Stimulated activated CD8-positive, alpha-beta memory T cell treated with anti-CD3 and anti-CD28 coated beads, Interleukin-12 subunit alpha, Interleukin-12 subunit beta, amount 100 ng/mL, for 4 hours (primary cell): ENCODE measurements around the gene THUMPD3.

ENCODE experiments used
- DNase-seq: peaks from one replicate; pipeline ENCODE4 v3.0.0-alpha.2; 2020; ENCODE audit warnings: low read depth

Gene THUMPD3

DNA sequence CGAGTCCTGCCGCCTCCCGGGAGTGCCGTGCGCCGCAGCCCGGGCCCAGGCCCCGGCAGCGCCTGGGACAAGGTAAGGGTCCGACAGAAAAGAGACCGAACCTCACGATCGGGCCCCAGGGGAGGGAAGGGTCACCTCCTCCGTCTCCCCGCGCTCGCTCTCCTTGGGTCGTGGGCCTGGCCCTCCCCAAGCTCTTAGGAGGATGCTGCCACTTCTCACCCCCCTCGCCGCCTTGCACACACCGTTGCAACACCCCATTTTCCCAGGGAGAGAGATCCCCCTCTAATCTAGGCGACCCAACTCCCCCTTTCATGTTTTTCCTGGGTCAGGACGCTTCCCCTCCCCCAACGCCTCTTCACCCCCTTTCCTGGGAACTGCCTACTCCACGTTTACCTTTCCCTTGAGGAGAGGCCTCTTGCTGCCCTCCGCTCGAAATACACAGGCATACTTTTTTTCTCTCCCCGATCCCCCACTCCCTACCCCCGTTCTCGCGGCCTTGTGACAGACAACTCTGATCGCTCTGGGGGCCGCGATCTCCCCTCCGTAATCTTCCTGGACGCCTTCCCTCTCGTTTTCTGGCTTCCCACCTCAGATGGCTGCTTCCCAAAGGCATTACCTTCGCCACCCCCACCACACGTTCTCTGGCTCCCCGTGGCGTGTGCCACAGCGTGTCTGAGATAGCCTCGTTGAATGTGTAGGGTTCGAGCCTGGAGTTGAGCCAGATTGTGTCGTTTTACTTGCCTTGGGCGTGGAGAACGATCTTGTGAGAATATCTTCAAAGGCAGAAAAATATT, 35.2 kb downstream of the THUMPD3 start:
- no peak for DNase-seq

DNA sequence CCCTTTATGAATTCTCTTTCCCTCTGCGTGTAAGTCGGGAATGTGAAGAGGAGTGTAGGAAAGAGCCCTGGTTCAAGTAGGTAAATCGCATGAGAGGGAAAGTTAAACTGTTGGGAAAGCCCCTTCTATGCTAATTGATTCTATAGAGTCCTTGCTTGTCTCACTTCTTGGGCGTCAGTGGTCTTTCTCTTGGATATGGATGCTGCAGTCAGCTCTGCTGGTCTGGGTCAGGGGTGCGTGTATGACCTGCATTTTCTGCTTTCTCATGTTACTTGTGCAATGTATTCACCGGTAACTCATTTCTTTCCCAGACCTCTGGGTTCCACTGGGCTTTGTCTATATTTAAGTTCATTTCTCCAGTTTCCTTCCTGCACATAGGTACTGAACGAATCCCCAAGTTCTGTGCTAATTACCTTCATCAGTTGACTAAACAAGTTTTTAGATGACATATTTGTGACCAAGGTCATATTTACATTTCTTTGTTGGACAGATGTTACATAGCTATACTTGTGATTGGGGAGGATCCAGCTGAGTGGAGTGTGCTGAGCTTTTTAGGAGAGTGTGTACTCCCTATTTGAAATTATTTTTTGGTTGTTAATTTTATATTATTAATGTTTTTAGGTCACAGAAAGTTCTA, 36.0 kb downstream of the THUMPD3 start:
- DNase-seq, result no peak

DNA sequence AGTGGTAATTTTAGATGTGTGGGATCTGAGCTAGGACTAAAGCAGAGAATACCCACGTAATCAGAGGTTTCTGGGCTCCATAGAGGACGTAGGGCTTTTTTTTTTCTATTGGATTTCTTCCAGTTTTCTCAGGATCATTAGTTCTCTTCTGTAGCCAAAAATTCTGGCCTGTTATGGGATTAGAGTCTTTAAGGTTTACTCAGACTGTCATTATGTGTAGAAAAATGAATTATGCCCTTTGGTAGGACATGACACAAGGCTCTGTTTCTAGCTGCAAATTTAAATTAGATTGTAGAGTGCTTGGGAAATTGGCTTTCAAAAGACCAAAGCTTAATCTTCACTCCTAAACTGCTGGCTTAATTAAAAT, 36.5 kb downstream of the THUMPD3 start:
- DNase-seq, result no peak

DNA sequence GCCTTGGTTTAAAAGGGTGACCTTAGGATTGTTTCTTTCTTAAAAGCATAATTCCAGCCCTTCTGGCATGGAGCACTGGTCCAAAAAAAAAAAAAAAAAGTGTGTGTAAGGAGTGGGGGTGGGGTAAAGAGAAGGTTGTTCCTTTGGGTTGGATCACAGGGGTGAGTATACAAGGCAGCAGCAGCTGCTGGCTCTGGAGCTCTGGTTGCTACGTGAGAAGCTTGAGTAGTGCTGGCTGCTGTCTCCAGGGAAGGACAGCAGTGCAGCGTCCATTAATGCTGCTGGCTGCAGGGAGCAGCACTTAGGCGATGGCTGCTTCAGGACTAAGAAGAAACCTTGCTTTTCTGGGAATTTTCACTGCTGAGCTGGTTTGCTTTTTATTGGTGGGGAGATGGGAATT, 36.9 kb downstream of the THUMPD3 start:
- no peak for DNase-seq

DNA sequence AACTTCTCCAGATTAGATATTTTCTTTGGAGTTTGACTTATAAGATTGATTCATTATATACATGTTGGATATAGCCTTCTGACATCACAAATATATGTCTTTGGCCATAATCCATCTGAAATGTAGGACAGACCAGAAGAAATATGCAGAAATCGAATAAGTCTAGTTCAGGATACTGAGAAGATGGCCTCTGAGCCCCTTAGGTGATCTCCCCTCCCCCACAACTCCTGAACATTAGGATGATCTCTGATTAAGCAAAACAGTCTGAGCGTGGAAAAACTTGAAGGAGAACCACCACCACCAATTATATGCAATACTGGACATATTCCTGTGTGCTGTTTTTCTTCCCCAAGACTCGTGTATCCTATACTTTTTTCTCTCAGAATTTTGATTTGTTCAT, 37.8 kb downstream of the THUMPD3 start:
- DNase-seq, result no peak

DNA sequence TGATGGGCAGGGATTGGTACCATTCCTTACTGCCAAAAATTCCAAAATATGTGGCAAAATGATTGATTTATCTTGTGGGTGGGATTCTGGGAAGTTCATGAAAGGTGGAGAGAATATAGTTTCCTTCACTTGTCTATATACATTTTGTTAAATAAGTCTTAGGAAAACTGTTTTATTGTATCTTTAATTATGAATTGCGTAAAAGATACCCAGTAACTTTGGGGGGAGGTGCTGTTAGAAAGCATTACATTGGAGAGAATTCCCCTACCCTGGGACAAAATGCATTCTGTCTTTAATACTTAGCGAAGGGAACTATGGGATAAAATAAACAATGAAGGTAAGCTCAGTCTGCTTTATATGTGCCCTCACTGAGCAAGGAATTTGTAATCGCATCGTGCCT, 39.1 kb downstream of the THUMPD3 start:
- DNase-seq, result no peak

DNA sequence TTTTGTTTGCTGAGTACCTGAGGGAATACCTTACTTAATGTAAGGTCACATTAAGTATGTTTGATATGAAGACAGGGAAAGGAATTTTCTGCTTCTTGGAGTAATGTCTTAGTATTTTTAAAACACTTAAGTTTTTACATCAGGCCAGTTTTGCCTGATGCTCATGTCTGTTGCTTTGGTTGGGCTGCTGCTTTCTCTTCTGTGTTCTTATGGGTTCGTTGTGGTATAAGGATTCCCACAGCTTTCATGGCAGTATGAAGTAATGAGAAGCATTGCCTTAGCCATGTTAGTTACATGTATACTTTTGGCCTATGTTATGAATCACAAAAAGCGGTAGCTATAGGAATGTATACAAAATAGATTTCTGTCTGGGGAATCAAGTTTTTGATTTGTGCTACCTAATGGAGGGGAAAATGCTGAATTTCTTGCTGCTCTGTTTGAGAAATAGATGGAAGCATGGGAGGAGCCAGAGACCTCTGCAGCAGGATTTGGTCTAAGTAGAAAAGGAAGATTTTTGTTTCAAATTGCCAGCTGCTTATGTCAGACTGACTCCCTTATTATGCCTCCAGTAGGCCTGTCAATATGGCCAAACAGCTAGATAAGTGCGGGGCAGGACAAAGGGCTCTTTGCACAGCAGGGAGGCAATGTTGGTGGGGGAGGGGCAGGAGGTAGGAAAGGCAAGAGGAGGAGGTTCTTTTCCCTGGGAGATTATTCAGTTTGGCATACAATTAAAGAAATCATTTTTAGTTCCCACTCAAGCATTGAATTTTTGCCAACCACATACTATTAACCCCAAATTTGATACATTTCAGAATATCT, 39.8 kb downstream of the THUMPD3 start:
- no peak for DNase-seq

DNA sequence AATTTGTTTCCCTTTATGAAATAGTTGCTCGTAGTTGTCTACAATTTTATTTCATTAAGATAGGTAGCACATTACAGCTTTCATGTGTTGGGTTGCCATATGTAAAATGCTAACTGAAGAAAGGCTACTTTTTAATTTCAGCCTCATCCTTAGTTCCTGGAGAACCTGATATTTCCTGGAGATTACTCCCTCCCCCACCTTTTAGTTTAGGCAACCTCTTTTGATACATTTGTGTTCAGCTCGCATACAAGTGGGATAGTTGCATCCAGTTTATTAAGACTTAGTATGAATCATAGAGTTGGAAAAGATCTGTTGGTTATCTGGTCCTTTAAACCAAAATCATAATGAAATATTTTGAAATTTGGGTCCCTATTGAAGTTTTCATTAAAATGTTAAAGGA, 40.6 kb downstream of the THUMPD3 start:
- no peak for DNase-seq

DNA sequence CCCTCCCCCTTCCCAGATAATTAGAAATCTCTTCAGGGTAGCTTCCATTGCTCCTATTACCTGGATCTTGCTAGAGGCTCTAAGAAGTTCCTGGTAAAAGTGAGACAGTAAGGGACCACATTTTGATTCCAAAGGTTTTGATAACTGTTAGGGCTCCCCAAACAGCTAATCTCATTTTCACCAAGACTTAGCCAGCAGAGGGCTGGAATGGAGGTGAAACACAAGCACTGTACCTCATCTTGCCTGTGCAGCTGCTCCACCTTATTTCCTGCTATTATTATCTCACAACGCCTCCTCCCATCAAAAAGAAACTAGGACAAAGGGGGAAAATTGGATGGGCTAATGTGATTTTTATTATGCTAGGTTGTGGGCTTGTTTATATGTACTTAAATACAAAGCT, 41.8 kb downstream of the THUMPD3 start:
- no peak for DNase-seq

DNA sequence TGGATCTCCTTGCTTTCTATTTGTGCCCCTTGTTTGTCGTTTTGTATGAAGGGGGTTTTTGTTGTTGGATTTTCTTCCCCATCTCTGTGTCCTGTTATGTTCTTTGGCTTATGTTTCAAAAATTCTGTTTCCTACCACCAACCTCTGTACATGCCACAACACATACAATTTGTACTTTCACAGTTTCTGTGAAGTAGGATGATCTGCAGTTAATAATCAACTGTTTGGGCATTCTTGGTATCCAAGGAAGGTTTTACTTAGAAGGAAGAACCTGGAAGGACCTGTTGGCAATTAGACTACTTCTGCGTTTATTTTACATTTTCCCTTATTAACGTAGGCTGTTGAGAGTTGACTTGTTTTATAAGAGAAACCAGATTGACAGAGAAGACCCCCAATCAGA, 42.9 kb downstream of the THUMPD3 start:
- DNase-seq, result no peak

DNA sequence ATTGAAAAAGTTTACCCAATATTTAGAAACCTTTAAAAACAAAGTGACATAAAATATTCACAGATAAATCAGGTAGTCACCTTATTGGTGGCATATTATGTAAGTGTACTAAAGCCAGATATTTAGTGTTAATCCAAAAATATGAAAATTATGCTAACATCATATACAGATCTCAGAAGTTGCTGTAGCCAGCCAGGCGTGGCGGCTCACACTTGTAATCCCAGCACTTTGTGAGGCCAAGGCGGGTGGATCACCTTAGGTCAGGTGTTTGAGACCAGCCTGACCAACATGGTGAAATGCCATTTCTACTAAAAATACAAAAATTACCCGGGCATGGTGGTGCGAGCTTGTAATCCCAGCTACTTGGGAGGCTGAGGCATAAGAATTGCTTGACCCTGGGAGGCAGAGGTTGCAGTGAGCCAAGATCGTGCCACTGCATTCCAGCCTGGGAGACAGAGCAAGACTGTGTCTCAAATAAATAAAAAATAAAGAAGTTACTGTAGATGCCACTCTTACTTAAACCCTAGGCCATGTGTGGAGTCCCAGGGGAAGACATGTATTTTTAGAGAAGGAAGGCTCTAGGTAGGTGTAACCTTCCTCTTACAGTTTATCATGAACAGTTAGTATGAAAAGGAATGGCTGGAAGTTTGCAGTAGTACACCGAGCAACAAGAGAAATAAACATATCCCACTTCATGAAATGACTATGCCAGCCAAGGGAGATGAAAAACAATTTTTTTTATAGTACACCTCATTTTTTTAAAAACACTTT, 44.2 kb downstream of the THUMPD3 start:
- DNase-seq, result no peak

DNA sequence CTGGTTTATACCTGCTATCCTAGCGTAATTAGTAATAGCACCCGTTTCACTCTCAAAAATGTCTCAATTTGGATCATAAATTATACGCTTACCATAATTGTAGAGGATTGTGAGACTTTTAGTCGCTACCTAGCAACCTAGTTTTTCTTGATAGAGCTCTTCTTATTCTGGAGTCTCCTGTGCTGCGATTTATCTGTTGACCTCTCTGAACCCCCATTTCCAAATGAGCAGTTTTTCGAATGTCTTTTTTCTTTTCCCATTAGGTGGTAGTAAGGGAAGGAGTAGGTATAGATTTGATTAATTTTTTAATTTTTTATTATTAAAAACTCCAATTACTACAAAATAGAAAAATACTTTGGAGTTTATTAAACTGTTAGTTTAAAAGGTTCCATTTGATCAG, 45.2 kb downstream of the THUMPD3 start:
- no peak for DNase-seq

DNA sequence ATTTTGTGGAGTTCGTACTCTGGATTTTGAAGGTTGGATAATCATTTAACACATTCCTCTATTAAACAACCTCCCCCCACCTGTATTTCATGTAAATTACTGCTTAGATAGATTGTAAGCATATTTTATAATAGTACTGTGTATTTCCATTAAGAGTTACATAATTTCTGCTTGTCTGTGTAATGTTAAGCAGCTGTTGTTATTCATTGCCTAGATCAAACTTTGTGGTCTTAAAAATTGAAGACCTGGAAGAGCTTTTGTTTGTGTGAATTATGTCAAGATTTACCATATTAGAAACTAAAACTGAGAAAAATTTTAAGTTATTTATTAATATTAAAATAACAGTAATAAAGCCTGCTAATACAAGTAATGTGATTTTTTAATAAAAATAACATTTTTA, 45.7 kb downstream of the THUMPD3 start:
- no peak for DNase-seq

DNA sequence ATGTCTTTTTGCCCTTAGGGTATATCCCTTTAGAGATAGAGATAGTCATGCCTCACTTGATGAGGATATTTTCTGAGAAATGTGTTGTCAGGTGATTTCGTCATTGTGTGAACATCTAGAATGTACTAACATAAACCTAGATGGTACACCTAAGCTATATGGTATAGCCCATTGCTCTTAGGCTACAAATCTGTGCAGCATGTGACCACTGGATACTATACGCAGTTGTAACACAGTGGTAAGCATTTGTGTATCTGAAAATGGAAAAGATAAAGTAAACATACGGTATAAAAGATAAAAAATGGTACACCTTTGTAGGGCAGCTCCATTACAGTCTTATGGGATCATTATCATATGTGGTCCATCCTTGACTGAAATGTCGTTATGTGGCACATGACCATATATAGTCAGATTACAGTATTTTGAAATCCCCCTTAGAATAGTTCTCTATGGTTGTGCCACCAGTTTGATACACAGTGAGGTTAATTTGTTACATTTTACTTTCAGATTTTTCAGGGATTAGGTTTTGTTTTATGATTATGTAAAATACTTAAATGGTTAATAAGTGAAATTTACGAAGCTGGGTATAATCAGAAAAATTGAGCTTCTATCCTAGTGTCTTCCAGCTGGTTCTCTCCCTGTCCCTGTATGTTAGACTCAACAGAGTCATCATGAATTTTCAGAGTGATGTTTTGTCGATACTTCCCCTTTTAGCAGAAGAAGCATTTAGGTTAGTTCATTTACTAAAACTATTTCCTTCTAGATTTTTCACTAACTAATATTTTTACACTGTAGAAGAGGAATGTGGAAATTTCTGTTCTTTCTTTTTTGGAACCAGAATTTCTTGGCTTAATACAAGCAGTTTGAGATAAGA, 47.4 kb downstream of the THUMPD3 start:
- DNase-seq, result no peak

DNA sequence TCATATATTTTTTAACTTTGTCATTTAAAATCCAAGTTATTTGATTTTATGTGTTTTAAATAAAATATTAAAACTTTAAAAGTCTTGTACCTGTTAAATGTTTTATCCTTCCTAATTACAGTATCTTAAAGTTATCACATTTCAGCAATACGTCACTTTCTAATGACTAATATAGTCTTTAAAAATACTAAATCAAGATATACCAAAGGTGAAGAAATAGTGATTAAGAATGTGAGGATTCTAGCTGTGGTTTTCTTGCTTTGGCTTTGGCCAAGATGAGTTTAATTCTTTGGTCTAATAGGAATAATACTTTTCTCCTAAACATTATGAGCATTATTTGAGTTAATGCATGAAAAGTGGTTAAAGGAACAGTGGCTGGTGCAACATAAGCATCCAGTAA, 48.4 kb downstream of the THUMPD3 start:
- no peak for DNase-seq

DNA sequence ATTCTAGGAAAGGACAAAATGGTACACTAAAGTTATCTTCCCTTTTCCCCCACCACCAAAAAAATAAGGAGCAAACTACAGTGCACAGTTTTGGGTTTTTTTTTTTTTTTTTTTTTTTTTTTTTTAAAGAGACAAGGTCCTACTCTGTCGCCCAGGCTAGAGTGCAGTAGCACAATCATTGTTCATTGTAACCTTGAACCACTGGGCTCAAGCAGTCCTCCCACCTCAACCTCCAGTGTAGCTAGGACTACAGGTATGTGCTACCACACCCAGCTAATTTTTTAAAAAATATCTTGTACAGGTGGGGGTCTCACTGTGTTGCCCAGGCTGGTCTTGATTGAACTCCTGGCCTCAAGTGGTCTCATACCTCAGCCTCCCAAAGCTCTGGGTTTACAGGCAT, 49.4 kb downstream of the THUMPD3 start:
- no peak for DNase-seq

DNA sequence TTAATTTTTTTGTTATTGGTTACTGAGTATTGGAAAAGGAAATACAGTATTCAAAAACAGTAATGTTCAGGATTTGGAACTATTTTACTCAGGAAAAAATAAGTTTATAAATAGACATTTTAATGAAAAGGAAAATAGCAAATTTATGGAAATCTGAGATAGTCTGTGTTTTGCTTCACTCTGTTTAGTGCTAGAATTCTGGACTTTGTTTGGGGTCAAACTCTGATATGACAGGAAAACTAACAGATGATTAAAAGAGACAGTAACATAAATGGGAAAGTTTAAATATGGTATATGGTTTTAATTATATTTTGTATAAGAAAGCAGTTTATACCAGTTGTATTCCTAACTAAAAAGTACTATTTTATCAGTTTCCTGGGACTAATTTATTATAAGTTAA, 52.0 kb downstream of the THUMPD3 start:
- no peak for DNase-seq

DNA sequence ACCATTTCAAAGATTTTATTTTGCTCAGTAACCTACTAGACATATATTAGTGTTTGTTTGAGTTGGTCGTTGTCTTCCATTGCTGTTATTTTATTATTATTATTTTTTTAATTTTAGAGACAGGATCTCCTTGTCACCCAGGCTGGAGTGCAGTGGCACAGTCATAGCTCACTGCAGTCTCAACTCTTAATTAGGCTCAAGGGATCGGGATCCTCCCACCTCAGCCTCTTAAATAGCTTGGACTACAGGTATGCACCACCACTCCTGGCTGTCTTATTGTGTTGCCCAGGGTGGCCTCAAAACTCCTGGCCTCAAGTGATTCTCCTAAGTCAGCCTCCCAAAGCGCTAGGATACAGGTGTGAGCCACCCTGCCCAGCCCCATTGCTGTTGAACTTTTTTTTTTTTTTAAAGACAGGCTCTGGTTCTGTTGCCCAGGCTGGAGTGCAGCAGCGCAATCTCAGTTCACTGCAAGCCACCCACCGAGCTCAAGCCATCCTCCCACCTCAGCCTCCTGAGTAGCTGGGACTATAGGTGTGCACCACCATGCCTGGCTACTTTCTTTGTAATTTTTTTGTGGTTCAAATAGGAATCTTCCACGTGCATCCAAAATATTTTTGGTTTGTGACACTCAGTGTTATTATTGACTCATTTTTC, 52.8 kb downstream of the THUMPD3 start:
- DNase-seq, result no peak

DNA sequence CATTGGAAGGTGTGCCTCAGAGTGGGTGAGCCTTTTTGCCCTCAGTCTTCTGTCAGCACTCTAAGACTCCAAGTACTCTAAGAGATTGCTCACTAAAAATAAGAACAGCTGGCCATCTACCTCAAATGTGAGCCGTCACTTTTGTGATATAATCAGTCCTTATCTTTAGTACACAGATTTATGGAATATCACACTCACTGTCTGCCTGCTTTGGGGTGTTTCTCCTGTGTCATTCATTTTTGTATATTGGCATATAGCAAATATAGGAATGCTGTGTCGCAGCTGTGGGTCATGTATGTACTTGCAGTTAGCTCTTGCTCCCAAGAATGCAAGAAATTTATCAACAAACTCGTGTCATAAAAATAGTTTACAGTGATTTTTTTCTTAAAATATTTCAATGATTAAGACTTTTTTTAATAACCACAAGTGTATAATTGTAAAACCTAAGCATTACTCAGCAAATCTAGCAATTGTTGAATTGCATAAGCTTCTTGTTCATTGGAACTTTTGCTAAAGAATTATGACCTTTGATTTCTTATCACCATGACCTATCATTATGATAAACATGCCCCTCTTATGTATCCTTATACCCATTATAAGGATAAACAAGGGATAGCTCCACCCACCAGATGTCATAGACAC, 53.4 kb downstream of the THUMPD3 start:
- no peak for DNase-seq

DNA sequence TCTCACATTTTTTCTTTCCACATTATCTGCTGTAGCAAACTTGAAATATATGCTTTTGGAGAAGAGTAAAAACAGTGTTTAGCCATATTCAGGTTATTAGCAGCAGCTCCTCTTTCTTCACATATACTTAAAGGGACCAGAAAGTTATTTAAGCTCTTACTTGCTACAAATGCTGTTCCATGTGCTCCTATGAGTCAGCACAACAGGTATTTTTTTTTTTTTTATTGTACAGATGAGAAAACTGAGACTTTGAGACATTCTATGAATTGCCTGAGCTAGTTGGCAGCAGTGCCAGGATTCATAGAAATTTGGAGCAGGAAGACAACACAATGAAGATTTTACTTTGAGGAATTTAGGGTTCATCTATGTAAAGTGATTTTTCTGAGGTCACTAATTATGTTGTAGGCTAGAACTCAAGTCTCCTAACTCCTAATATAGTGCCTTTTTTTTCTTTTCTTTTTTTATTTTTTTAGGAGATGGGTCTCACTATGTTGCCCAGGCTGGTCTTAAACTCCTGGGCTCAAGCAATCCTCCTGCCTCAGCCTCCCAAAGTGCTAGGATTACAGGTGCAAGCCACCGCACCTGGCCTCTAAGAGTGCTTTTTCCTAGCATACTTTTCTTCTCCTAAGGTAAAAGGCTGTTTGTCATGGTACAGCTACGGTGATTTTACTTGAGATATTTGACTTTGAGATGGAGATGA, 58.1 kb downstream of the THUMPD3 start:
- no peak for DNase-seq
